ENCODE measurements around the gene COX6B2. TPM values are rescaled to one million over a fixed set of nuclear protein-coding genes. Genes with fewer than 3 reads are reported as not detected.

The COX6B2 gene
- total and polyA plus RNA-seq, 4 donors = not detected

DNA sequence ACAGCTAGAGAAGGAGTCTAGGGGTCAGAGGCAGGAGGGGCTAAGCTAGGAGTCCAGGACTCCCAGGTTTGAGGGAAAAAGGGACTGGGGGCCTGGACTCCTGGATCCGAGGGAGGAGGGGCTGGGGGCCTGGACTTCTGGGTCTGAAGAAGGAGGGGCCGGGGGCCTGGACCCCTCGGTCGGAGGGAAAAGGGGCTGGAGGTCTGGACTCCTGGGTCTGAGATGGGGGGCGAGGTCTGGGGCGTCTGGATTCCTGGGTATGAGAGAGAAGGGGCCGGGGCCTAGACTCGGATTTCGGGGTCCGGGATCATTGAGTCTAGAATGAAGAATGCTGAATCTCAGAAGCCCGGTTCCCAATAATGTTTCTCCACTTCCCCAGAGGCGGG is 52.2 kb downstream of the COX6B2 start:
- no peak for TF ChIP-seq YY1 (IDR thresholded peaks at IDR 0.05)
- TF ChIP-seq SP1 (IDR thresholded peaks at IDR 0.05) = no peak
- TF ChIP-seq FOXA1 (IDR thresholded peaks at IDR 0.05) = no peak
- TF ChIP-seq, protein P1, sequence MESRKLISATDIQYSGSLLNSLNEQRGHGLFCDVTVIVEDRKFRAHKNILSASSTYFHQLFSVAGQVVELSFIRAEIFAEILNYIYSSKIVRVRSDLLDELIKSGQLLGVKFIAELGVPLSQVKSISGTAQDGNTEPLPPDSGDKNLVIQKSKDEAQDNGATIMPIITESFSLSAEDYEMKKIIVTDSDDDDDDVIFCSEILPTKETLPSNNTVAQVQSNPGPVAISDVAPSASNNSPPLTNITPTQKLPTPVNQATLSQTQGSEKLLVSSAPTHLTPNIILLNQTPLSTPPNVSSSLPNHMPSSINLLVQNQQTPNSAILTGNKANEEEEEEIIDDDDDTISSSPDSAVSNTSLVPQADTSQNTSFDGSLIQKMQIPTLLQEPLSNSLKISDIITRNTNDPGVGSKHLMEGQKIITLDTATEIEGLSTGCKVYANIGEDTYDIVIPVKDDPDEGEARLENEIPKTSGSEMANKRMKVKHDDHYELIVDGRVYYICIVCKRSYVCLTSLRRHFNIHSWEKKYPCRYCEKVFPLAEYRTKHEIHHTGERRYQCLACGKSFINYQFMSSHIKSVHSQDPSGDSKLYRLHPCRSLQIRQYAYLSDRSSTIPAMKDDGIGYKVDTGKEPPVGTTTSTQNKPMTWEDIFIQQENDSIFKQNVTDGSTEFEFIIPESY (IDR thresholded peaks at IDR 0.05) = no peak
- TF ChIP-seq, protein P2, sequence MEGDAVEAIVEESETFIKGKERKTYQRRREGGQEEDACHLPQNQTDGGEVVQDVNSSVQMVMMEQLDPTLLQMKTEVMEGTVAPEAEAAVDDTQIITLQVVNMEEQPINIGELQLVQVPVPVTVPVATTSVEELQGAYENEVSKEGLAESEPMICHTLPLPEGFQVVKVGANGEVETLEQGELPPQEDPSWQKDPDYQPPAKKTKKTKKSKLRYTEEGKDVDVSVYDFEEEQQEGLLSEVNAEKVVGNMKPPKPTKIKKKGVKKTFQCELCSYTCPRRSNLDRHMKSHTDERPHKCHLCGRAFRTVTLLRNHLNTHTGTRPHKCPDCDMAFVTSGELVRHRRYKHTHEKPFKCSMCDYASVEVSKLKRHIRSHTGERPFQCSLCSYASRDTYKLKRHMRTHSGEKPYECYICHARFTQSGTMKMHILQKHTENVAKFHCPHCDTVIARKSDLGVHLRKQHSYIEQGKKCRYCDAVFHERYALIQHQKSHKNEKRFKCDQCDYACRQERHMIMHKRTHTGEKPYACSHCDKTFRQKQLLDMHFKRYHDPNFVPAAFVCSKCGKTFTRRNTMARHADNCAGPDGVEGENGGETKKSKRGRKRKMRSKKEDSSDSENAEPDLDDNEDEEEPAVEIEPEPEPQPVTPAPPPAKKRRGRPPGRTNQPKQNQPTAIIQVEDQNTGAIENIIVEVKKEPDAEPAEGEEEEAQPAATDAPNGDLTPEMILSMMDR (IDR thresholded peaks at IDR 0.05; ENCODE audit: low read depth, low read length, missing input control) = no peak
- TF ChIP-seq NR2F2 (IDR thresholded peaks at IDR 0.05) = no peak
- no peak for TF ChIP-seq TAF1 (conservative IDR thresholded peaks at IDR 0.05)
- TF ChIP-seq HNF4A (conservative IDR thresholded peaks at IDR 0.05) = no peak
- TF ChIP-seq GABPA (IDR thresholded peaks at IDR 0.05 in 1 of 2, conservative IDR thresholded peaks at IDR 0.05 in 1 of 2) = no peak
- no peak for TF ChIP-seq HNF4G (IDR thresholded peaks at IDR 0.05)
- Histone ChIP-seq H3K36me3 (ENCODE audit: control insufficient read depth in 4 of 4, insufficient read depth in 3 of 4, low read depth in 1 of 4, low read length in 3 of 4) (no peaks in the 10 kb centered on the region), H3K9ac (ENCODE audit: low read depth in 1 of 2, low read length in 2 of 2) (no peak overlapping the region), H3K27ac (ENCODE audit: low read depth in 1 of 2, low read length in 2 of 2) (no peak overlapping the region), H3K4me3 (ENCODE audit: low read depth in 1 of 3, low read length in 3 of 3) (no peak overlapping the region), H3K27me3 (ENCODE audit: control insufficient read depth in 4 of 4, insufficient read depth in 4 of 4, low read length in 3 of 4) (no peaks in the 10 kb centered on the region), H3K4me1 (ENCODE audit: control insufficient read depth in 4 of 4, insufficient read depth in 4 of 4, low read length in 3 of 4) (peaks cover 0 to 7% (median 3%) of the 10 kb centered on the region in 4 donors), H3K9me3 (ENCODE audit: control insufficient read depth in 4 of 4, low read length in 3 of 4) (no peaks in the 10 kb centered on the region)
- 76% methylated on average over 12 of the region's 12 CpGs for WGBS
- DNase-seq (ENCODE audit: low spot score) = no peak

DNA sequence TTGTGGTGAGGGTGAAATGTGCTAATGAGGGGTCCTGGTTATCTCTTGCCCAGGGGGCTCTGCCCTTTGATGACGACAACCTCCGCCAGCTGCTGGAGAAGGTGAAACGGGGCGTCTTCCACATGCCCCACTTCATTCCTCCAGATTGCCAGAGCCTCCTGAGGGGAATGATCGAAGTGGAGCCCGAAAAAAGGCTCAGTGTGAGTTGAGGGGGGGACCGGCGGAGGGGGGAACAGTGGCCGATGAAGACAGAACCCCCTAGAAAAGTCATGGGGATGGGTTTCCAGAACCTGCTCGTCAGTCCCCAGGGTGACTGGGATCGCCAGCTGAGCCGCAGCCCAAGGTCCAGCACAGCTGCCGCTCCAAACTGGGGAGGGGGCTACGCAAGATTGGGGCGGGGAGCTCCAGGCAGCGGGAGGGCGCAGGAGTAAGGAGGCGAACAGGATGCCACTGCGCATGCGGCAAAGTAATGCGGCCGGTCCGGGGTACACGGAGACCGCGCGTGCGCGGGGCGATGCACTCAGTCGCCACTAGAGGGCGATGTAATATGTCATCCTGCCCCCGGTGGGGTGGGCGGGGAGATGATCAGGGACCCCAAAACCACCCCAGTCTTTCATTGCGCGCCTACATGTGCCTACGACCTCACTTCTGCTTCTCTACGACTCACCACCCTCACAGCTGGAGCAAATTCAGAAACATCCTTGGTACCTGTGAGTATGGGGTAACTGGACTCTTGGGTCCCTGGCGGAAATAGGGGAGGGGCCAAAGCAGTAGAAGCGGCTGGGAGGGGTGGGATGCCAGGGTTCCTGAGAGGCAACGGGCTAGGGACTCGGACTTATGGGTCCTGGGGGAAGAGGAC is 52.8 kb downstream of the COX6B2 start:
- 12% methylated on average over 42 of the region's 42 CpGs for WGBS
- H3K27me3 ChIP-seq (ENCODE audit: control insufficient read depth in 4 of 4, insufficient read depth in 4 of 4, low read length in 3 of 4) = no peaks in the 10 kb centered on the region
- H3K4me1 ChIP-seq (ENCODE audit: control insufficient read depth in 4 of 4, insufficient read depth in 4 of 4, low read length in 3 of 4) = peaks cover 0 to 7% (median 3%) of the 10 kb centered on the region in 4 donors
- H3K4me3 ChIP-seq (ENCODE audit: low read depth in 1 of 3, low read length in 3 of 3) = peak overlapping the region in 1 of 3 donors; percentile 38
- no peak for TF ChIP-seq SP1 (IDR thresholded peaks at IDR 0.05)
- TF ChIP-seq RAD21 (IDR thresholded peaks at IDR 0.05) = peak; percentile 73 to 80
- TF ChIP-seq, protein P3, sequence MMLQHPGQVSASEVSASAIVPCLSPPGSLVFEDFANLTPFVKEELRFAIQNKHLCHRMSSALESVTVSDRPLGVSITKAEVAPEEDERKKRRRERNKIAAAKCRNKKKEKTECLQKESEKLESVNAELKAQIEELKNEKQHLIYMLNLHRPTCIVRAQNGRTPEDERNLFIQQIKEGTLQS (IDR thresholded peaks at IDR 0.05) = no peak
- no peak for TF ChIP-seq FOXA1 (IDR thresholded peaks at IDR 0.05)
- TF ChIP-seq, protein P2 (IDR thresholded peaks at IDR 0.05; ENCODE audit: low read depth, low read length, missing input control) = peak; percentile 98
- no peaks in the 10 kb centered on the region for H3K9me3 ChIP-seq (ENCODE audit: control insufficient read depth in 4 of 4, low read length in 3 of 4)
- no peaks in the 10 kb centered on the region for H3K36me3 ChIP-seq (ENCODE audit: control insufficient read depth in 4 of 4, insufficient read depth in 3 of 4, low read depth in 1 of 4, low read length in 3 of 4)
- no peak overlapping the region for H3K27ac ChIP-seq (ENCODE audit: low read depth in 1 of 2, low read length in 2 of 2)
- no peak overlapping the region for H3K9ac ChIP-seq (ENCODE audit: low read depth in 1 of 2, low read length in 2 of 2)
- DNase-seq (ENCODE audit: low spot score) = peak; percentile 93
